COLO668 (cell line): ENCODE results near the gene FAT1.
A peak's percentile ranks its signal among the peaks of the same experiment; 100 is the strongest.

Experiments
- DNase-seq: peaks from one replicate; lab custom pipeline; 2025; ENCODE audit not compliant: unreplicated experiment; lab: John Stamatoyannopoulos, UW

FAT1 gene

DNA sequence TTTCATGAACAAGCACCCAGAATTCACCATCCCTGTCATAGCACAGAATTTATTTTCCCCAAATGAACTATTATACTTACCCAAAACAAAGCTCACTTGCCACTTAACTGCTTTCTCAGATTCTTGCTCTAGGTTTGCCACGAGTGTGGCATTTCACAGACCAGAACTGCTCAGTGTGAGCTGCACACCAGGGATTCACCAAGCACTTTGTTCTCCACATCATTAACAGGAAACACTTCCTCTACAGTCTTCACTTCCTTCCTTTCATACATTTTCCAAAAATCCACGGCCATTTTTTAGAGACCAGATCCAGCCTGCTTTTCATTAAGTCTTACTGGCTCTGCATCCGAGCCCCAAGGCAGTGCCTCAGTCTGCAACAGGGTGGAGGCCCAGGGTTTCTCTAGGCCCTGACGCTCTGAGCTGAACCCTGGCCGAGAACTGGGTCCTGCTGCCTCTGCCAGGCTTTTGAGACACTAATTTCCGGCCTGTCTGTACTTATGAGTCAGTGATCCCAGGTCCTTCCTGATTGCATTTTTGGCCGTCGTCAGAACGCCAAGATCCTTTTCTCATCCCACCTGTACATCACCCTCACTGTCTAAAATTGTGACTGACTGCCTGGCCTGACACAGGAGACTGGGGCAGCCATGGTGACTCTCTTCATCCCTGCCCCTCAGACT lies 100.7 kb downstream of the FAT1 start:
- no peak for DNase-seq

DNA sequence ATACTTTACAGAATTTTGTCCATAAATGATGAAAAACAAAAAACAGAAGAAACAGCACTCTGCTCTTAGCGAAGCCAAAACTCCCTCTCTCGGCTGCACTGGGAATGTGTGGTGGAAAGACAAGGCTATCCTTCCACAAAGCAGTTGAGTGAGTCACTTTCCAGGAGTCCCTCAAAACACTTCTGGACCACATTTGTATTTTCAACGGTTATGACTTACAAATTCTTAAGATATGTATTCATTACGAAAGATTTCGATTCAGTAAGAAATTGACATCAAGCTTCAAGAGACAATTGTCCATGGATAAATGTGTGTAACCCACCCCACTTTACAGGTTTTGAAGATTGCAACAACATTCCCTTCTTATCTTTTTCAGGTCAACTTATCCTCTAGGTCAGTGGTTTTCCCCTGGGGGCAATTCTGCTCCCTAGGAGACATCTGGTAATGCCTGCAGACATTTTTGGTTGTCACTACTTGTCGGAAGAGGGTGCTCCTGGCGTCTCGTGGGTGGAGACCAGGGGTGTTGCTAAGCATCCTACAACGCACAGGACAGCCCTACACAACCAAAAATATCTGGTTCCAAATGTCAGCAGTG lies 101.6 kb downstream of the FAT1 start:
- no peak for DNase-seq

DNA sequence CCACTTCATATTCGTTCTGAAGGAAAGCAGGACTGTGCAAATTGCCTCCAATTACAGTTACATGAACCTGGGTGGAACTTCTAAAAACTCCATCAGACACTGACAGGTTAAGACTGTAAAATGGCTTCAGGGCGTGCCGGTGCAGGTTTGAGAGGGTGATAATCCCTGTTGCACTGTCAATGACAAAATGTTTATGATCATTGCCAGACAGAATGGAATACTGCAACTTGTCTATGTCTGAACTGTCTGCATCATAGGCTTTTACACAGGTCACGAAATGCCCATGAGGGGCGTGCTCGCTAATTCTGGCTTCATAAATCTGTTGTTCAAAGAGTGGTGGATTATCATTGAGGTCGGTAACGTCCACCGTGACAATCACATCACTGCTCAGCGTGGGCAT lies 104.6 kb downstream of the FAT1 start:
- DNase-seq, result no peak

DNA sequence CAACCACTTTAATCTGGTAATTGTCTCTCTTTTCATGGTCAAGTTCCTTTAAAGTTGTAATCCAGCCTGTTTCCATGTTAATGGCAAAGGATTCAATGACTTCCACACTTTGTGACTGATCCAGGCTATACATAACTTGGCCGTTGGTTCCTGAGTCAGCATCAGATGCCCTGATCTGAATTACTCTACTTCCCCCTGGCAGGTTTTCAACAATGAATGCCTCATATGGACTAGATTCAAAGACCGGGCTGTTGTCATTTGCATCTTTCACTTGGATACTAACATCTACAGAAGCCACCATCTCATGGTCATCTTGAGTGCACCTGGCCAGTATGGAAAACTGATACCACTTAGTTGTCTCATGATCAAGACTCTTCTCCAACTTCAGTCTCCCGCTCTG lies 105.7 kb downstream of the FAT1 start:
- DNase-seq, result no peak

DNA sequence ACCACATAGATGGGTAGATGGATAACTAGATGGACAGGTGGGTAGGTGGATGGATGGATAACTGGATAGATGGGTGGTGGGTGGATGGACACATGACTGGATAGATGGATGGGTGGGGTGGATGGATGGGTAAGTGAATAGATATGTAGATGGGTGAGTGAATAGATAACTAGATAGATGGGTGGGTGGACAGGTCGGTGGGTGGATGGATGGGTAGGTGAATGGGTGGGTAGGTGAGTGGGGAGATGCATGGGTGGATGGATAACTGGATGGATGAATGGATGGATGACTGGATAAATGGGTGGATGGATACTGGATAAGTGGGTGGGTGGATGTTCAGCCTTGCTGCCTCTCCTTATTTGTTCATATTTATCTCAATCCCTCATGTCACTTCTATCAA lies 116.2 kb downstream of the FAT1 start:
- no peak for DNase-seq

DNA sequence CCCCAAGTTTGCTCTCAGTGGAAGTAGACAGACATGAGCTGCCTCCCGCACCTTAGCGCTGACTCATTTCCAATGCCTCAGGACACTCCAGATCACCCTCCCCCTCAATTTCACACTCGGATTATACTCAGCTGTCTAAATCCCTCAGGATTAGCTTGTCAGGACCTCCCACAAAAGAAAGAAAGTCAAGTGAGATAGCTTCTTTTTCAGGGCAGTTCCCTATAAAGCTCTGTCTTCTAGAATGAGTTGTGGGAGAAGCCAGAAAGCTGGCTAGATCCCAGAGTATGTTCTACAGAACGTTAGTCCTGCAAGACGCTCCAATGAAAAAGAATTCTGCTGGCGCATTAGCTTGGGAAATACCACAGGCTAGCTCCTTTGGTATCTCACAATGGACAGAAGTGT lies 117.1 kb downstream of the FAT1 start:
- no peak for DNase-seq

DNA sequence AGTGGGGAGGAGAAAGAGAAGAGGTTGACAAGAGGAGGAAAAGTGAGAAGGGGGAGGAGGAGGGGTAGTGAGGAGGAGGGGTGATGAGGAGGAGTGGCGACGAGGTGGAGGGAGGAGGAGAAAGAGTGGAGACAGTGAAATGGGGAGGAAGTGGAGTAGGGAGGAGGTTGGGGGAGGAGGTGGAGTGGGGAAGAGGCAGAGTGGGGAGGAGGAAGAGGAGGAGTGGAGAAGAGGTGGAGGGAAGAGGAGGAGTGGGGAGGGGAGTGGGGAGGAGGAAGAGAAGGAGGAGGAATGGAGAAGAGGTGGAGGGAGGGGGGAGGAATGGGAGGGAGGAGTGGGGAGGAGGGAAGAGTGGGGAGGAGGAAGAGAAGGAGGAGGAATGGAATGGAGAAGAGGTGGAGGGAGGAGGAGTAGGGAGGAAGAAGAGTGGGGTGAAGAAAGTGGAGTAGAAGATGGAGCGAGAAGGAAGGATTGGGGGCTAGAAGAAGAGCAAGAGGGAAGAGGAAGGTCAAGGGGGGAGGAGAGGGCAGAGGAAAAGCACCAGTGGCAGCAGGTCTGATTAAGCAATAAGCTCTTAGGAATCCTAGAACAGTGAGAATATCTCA lies 118.3 kb downstream of the FAT1 start:
- DNase-seq, result no peak

DNA sequence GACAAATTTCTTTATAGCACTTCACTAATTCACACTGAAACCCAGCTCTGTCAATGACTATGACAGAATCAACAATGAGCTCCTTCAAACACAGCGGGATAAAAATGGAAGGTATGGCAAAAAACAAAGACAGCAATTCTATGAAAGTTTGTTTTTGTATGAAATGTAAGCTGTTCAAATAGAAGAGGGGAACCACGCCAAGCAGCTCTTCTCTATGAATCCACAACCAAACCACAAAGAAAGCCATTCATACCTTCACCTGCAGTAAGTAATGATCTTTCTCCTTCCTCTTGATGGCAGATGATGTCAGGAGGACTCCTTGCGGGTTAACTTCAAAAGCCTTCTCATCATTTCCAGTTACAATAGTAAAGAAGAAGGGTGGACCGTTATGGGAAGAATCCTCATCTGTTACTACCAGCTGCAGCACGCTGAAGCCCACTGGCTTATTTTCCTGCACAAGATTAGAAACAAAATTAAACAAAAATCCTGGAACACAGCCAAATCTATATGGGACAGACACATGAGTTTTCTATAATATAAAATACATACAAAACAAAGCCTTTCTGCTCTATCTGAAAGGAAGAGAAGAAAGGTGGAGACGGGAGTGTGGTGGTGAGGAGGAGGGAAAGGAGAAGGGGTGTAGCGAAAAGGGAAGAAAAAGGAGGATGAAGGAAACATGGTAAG lies 119.4 kb downstream of the FAT1 start:
- DNase-seq, result peak; percentile 11

DNA sequence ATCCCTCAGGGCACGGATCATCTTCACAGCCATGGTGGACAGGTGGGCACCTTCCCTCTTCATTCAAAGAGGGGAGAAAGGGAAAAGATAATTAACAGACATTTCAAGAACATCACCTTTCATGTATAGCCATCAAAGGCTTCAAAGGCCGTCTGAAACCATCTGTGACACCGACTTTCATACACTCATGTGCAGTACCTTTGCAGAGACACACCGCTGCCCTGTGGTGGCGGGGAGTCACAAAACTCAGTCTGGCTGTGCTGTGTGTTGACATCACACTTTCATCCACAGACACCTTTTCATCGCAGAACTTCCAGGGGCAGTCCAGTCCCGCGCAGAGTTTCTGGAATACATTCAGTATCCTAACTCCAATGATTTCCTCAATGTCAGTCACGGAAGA lies 120.7 kb downstream of the FAT1 start:
- DNase-seq, result no peak

DNA sequence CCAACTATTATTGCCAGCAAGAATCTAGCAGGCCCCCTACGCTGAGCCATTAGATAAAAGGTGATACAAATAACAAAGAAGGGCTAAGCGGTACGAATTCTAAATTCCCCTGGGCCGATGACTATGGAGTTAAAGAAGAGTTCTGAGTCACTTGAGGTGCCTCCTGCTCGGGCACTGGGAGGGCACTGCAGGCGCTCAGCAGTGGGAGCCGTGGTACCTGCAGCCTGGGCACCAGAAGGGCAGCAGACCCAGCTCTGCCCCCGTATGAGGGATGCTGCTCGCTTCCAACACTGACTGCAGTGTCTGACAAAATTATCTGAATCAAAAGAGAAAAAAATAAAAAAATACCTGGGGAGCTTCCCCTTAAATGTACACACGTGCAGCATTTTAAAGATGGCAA lies 124.2 kb downstream of the FAT1 start:
- DNase-seq, result no peak

DNA sequence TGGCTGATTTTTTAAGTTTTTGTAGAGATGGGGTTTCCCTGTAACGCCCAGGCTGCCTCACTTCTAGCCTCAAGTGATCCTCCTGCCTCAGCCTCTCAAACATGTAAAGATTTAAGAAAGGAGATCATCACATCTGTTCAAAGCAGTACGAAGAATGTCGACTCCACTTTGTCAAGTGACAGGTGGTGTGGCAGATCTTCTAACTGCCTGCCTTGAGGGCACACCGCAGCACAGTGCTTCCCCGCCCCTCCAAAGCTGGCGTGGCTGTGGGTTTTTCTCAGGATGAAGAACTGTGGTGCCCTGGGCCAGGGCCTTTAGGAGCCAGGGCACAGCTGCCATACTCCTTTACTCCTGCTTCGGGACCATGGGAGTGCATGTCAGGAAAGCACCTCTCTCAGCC lies 125.0 kb downstream of the FAT1 start:
- no peak for DNase-seq

DNA sequence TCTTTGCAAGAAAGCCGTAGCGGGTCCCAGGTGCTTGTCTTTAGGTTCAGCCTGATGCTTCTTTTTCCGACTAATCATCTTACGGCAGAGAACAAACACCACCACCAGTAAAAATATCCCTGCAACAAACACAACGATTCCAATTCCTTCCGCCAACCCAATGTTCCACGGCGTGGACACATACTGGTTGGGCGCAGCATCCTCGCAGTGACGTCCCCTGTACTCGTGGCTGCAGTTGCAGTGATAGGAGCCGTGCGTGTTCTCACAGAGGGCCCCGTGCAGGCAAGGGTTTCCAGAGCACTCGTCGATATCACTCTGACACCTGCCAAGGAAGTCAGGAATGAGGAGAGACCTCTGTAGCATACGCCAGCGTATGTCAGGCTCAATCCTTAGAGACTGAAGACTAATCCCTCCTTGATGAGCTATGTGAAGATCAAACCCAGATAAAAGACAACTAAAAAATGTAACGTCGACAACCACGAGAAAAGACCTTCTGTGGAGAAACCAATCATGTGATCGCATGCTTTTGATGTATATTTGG lies 126.7 kb downstream of the FAT1 start:
- no peak for DNase-seq

DNA sequence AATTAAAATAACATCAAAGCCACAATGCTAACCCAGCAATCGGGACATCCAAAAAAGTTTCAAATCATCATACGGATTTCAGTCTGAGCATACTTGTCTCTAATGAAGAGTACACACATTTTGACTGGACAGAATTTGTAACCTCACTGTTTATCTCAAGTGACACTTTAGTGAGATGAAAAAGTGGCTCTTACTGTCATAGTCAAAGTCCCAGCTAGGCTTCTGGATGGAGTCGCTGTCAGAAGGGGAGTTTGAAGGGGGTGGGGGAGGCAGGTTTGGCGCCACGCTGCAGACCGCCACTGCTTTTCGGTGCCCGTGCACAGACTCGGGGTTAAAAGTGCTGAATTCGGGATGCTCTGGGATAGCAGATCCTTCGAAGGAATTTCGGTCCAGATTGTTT lies 127.3 kb downstream of the FAT1 start:
- DNase-seq, result no peak

DNA sequence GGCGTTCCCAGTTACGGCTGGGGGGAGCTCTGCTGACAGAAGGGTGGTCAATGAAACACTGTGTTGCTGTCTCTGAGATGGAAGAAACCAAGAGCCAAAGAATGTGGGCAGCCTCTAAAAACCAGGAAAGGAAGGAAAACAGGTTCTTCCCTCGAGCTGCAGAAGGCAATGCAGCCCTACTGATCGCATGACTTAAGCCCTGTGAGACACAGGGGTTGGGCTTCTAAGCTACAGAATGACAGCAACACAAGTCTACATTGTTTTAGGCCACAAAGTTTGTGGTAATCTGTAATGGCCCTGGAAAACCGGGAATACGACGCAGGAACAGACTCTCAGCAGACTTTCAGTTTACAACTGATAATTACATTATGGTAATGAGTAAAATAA lies 130.1 kb downstream of the FAT1 start:
- no peak for DNase-seq

DNA sequence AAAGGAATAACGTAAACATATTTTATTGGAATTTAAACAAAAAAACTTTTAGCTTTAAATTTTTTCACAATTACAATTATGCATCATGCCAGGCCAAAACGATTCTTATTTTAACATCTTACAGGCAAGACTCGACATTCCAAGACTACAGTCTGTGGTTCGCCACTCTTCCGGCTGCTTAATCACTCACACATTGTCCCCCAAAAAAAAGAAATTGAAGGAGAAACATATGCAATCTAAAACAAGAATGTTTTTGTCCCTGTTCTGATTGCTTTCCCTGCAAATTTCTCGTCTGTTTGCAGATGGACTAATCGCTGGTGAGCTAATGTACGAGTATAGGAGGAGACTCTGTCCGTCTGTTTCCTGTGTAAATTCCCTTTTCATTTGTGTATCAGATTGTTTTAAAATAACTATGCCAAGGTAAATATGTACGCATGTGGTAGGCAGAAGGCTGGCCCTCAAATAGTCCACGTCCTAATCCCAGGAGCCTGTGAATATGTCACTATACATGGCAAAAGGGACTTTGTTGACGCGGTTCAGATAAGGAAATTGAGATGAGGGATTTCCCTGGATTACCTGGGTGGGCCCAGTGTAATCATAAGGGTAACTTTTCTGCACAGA lies 130.6 kb downstream of the FAT1 start:
- DNase-seq, result no peak

DNA sequence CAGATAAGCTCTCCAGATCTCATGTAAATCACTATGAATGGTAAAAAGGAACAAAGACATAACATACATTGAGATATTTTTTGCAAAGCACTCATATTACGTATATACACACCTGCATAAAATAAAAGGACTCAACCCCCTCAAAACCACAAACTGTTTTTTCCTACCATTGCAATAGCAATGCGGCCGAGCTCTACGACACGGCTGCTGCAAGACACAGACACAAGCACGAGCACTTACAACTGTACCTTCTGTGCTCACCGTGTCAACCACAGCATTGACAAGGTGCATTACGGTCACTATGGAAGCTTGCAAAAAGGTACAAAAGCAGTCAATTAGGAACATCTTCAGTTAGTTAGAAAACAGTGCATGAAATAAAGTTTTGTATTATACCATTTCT lies 131.2 kb downstream of the FAT1 start:
- DNase-seq, result no peak

DNA sequence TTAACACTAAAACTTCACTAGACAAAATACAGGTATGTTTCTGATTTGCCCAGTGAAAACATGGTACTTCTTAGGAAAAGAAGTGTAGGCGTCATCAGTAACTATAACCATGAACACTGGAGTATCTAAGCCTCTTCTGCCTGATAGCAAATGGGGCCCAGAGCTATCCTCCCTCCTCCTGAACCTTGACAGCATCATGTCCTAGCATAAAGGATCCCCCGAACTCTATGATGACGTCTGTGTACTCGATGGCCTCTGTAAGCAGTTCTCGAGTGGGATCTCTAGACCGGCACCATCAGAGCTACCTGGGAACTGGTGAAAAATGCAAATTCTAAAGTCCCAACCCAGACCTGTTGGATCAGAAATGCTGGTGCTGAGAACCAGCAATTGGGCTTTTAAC lies 132.0 kb downstream of the FAT1 start:
- DNase-seq, result no peak

DNA sequence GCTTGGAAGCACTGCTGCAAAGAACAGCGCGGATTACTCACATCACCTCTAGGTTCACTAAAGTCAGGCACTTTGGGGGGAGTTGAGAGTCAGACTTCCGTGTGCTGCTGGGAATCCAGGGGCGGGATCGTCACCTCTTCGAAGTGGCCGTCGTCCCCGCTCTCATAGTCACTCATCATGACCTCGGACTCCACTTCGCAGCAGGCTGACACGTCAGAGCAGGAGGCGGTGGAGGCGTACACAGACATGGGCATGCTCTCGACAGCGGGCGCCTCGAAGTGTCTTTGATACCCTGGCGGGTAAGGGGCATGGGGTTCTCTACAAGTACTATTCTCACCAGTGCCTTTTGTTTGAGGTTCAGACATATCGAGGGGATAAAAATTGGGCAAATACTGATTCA lies 135.2 kb downstream of the FAT1 start:
- DNase-seq, result no peak

DNA sequence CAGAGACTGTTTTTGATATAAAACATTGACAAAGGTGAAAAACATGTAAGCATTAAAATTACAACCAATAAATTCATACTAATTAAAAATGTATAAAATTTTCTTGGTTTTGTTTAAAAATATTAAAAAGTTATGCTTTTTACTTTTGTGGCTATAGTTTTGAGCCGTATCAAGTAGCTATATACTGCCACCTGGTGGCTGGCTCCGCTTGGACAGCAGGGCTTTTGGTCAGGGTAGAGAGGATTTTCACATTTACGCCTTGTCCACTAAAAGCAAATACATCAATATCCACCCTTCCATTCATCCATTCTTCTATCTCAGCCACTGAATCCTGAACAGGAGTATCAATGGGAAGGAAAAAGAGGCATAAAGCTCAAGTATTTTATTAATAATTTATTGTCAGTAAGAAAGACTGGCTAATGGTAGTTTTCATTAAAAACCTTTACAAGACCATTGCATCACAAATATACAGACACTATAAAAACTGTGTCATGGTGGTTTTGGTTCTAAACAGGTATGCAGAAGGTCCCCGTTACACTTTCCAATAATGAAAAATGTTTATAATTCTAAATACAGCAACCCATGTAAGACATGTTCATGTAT lies 136.1 kb downstream of the FAT1 start:
- peak; percentile 57 for DNase-seq

DNA sequence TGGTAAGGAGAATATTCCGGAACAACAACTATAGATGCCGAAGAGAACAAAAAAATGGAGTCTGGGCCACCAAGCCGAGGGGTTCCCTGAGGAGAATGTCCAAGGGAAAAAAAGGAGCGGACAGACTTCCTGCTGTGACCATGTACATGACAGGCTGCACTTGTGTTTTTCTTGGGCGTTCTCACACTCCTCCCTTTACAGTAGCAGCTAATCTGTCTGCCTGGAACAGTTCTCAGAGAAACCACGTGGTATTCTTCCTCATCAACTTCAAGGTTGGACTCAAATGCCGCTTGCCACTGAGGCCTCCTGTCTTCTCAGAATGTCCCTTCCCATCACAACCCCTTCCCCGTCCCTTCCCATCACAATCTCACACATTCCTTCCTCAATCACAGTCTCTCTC lies 137.5 kb downstream of the FAT1 start:
- no peak for DNase-seq

DNA sequence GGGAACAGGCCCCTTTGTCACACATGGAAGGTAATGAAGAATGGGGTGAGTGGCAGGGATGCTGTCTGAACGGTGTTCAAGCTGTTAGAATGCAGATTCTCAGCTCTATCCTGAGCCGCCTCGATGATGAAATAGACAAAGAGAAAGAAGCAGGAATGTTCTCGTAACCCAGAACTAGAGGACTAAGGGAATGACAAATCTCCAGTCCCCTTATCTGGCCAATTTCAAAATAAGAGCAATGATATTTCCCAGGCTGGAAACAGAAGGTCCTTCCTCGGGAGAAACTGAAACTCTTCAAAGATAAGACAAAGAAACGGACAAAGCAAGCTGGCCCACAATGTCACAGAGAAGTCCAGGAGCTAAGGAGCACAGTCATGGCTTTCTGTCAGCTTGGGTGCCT lies 138.7 kb downstream of the FAT1 start:
- DNase-seq, result no peak
